HG03039 (cell line): ENCODE measurements around the gene SHMT2.

ENCODE experiments used
- ATAC-seq: cut with Tn5 transposase; IDR thresholded peaks from one replicate; pipeline ENCODE4 v1.9.1; 2021; ENCODE audit warnings: mild to moderate bottlenecking, moderate library complexity; ENCODE audit not compliant: unreplicated experiment

SHMT2 gene

DNA sequence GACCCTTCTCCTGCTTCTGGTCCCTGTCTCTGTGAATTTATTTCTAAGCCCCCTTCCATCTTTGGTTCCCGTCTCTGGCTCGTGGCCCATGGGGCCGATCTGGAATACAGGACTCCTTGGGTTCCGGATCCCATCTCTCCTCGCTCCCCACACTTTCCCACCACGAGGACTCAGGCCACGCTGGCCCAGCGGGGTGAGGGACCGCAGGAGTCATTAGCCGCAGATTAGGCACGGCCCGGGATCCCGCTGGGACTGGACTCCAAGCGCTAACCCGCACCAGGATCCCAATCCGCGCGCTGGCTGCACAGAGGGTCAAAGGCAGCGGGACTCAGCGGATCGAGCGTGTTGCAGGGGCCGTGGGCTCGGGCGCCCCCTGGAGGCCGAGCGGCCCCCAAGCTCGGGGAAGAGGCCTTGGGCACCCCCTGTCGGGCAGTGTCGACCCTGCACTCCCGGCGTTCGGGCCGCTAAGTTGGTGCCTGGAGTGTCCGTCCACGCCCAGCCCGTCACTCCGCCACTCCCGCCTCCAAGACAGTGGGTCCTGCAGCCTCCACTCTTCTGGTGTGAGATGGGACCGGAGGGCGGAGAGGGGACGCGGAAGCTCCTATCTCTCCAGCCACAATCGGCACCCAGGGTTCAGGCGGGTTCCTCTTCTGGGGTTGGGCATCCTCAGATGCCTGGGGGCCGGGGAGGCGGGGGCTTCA, 9.5 kb downstream of the SHMT2 start:
- ATAC-seq: peak; percentile 42

DNA sequence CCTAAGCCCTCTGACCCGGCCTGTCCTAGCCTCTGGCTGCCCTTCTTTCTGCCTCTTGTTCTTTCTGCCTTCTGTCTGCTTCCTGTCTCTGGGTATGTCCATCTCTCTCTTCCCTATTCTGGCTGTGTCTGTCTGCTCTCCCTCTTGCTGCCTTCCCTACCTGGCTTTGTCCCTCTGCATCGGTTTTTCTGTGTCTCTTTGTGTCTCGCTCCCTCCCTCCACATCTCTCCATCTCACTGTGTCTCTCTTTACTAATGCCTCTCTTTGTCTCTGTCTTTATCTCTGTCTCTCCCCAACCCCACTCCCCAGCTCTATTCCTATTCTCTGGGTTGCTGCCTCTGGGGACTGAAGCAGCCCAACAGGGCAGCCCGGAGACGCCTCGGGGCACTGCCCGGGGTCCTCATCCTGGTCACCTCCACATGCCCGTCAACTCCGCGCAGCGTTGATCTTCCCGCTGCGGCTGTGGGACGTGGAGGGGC, 10.1 kb downstream of the SHMT2 start:
- ATAC-seq: no peak

DNA sequence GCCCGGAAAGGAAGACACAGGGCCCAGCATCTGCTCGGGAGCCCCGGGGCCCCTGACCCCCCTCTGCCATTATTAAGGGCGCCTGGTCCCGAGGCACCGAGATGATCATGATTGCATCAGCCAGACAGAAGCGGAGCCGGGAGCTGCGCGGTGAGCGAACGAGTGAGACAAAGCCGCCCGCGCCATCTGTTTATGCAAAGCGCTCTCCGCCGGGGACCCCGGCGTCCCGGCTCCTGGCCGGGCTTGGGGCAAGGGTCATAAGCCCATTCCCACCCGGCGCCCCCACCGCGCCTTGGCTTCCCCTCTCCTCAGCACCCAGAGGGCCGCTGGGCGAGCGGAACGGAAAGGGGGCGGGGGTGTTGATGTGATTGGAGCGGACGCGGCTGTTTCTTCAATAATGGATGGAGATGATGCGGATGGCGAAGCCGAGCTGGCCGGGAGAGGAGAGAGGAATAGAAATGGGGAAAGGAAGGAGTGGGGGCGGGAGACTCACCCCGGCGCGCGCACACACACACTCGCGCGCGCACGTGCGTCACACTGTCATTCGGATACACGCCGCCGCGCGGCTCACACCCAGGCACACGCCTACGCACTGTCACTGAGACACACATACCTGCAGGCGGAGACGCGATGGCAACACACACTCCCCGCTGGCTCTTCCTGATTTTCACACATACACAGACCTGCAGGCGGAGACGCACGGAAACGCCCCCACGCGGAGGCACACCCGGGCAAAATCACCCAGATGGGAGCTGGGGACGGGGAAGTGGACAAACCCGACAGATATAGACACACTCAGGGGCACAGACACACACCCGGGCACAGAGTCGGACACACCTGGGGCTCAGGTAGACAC, 10.8 kb downstream of the SHMT2 start:
- no peak for ATAC-seq

DNA sequence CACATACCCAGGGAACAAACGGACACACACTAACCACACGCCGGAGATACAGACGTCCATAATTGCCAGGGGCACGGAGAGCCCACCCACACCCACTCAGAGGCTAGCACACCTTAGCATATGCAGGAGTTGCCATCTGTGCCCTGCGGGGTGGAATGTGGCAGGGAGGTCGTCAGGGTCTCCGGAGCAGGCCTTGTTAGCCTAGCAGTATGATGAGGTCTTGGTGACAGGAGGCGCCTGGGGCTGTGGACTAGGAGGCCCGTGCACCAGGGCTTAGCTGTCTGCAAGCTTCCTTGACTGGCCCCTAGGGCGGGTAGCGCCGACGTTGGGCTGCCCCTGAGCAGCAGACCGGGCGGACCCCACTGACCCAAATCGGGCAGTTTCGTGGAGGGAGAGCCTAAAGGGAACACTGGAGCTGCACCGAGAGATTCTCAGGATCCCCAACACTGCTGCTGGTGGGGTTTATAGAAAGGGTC, 11.5 kb downstream of the SHMT2 start:
- no peak for ATAC-seq

DNA sequence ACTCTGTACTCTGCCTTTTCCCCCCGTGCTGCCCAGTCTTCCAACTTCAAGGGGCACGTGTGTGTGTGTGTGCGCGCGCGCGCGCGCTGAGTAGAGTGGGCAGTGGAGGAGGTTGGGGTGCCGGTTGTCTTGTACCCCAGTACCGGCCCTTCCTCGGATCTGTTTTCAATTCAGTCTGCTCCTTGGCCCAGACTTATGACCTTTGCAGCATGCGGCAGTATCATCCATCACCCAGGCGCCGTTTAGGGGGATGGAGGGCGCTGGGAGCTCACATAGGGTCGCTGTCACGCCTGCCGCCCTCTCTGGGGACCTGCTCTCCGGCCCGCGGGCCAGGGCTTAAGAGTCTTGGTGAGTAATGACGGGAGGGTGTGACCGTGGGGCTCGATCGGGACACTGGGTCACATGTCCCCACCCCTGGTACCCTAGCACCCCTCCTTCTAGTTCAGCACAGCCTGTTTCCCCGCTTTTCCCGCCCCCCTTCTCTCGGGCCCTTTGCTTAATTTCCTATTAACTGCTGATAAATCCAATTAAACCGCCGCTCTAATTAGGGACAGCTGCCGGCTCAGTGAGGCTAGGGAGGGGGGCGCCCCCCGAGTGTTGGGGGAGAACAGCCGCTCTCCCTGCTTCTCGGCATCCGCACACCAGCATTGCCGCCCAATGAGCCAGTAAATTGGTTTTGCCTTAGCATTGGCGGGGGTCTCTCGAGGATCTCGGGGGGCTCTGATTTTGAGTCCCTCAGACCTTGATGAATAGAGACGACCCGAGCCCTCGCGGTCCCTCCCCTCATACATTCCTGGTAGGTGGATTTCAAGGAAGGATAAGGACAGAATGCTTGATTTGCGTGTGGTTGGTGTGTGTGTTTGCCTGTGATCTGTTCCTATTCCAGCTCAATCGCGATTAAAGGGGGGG, 12.1 kb downstream of the SHMT2 start:
- no peak for ATAC-seq

DNA sequence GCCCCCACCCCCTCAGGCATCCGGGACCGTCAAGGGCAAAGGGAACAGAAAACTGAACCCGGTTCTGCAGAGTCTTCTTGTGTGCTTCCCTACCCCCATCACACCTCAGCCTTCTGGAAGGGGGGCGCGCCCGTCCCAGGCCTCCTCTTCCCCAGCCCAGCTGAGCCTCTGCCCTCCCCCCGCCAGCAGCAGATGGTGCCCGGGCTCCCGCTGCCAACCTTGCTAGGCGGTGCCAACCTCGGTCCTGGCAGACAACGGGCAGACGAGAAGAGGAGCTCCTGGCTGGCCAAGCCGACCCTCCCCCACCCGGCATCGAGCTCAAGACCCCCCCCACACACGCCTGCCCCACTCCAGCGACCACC, 12.8 kb downstream of the SHMT2 start:
- no peak for ATAC-seq

DNA sequence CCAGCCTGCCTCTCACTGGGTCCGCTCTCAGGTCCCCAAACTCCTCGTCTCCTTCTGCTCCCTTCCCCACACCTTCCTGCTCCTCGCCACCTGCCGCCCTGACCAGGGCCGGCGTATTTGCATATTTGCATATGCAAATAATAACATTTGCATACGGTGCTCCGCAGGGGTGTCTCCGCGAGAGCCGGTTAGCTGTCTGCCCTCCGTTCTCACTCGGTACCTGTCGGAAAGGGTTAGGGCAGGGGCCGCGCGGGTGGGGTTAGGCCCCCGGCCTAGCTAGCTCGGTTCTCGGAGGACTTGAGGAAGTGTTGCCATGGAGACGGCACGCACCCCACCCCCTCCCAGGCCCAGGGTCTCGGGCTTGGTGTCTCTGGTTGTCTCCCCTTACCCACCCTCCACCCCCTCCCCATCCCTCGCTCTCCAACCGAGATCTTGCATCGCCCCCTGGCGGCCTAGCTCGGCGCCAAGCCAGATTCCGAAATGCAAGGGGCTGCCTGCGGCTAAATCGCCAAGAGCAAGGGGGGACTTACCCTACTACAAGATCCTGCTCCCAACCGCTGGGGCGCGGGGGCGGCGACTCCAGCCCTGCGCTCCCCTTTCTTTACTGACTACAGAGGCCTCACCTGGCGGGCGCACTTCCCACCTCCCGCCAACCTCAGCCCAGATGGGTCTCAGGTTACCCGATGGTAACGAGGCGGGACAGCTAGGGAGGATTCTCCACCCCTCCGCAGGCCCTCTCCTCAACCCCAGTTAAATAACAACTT, 13.4 kb downstream of the SHMT2 start:
- ATAC-seq: no peak

DNA sequence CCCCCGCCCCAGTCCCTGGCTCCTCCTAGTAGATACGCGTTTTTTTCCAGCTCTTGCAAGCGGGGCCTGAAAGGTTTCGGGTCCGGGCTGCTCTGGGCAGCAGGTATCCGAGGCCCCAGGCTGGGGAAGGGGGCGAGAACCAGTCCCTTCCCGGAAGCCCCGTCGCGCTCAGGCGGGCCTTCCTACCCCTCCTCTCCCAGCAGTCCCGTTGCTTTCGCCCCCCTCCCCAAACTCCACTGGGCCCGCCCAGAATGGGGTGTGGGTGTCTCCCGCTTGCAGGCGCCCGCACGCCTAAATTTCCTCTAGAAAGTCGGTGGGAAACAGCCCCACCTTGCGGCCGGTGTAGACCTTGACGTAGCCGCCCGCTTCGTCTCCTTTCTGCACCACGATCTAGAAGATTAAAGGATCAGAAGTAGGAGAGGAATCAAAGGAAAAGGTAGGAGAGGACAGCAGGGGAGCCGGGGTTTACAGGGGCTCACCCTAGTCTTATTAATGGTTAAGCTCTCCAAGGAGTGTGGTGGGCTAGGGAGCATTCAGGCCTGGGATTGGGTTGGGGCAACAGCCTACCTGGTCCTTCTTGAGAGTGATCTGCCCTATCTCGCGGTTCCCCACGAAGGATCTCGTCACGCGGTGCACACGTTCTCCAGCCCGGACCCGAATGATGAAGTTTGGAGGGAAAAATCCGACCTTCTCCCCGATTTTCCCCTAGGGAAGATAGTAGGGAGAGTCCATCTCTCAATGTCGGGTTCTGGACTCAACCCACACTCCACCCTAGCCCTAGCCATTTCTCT, 14.2 kb downstream of the SHMT2 start:
- ATAC-seq: peak; percentile 28

DNA sequence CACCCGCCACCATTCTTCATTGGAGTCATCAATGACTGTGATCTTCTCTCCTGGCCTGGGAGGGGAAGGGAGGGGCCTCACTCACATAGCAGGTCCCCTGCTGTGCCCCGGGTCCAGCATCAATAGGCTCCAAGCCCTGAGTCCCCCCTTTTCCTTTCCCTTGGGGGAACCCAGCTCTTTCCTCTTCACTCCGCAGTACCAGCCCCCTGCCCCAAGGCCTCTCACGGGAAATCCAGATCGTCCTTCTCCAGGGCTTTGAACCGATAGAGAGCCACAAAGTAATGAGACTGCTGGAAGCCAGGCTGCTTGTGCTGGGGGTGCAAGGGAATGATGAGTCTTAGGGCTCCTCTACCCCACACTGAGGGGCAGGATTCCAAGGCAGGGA, 14.8 kb downstream of the SHMT2 start:
- ATAC-seq: no peak

DNA sequence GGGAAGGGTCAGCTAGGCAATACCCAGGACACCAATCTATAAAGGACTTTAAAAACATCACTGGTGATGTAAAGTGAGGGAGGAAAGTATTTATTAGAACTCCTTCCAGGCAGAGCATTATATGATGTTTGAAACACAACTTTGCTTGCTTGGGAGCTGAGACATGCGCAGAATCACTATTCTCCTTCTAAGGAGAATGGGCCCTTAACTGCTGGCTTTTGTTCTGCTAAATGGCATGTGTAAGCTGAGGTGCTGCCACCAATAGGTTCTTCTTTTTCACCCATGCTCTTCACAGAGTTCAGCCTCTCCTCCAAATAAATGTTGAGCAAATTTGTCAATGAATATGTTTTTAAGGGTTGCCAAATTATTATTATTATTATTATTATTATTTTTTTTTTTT, 17.5 kb downstream of the SHMT2 start:
- no peak for ATAC-seq

DNA sequence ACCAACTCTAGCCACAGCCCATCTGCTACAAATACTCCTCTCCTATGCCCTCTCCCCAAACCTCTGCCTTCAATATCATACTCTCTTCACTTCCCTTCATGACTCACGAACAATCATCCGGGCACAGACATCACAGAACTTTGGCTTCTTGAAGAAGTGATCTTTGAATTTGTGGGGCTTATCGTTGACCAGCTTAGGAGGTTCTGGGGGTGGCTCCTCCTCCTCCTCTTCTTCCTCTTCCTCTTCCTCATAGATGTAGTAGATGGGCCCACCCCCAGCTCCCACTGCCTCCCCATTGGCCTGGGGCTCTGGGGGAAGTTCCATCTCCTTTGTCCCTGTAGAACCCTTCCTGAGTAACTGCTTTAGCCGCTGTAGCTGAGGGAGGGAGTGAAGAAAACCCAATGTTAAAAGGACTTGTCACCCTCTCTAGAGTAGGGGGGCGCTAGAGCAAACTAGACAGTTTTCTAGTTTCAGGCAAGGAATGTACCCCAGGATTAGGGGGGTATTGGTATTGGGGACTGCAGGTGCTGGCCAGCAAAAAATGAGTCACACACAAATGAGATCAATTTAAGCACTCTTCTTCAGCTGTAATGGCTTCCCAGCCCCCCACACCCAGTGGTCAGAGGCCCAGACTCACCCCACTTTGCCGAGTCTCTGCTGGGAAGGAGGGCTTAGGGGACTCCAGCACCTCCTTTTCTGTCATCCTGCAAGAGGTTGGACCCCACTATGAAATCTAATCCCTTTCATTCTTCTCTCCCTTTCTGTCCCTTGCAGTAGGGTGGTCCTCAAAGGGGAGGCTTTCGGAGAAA, 19.6 kb downstream of the SHMT2 start:
- ATAC-seq: no peak

DNA sequence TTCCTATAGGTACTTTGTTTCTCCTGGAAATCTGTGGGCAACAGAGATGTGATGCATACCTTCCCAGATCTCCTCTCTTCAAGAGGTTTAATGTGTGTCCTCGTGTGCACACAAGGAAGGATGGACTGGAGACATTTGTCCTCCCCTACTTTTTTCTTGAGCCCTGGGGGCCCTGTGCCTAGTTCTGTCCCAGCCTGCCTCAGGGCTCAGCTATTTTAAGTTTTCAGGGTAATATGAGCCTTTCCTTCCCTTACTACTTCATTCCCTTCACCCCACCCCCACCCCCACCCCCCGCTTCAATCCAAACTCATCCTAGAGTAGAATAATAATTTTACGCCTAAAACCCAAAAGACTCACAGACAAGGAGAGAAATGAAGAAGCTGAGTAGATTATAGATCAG, 21.0 kb downstream of the SHMT2 start:
- no peak for ATAC-seq

DNA sequence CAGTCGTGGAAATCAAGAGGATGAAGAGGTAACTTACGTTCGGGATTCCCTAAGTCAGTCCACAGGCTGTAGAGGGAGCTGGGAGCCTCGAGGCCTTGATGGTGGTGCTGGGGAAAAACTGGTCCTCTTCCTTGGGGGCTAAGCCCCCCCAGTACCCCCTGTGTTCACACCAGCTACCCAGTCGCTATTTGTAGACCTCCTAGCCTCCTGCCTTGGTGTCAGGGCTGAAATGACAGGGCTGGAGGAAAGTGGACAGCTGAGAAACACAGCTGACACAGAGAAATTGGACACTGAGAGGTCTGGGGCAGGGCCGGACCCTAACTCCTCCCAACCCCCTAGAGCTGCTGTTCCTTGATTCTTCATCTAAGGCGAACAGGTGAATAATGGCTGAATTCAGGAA, 21.4 kb downstream of the SHMT2 start, which contains the start of gene STAC3:
TSS of gene STAC3 (minus strand) at position 232 of the 400 bp plus-strand sequence. CDS start 1,551 bp downstream, outside the sequence.
- ATAC-seq: no peak

DNA sequence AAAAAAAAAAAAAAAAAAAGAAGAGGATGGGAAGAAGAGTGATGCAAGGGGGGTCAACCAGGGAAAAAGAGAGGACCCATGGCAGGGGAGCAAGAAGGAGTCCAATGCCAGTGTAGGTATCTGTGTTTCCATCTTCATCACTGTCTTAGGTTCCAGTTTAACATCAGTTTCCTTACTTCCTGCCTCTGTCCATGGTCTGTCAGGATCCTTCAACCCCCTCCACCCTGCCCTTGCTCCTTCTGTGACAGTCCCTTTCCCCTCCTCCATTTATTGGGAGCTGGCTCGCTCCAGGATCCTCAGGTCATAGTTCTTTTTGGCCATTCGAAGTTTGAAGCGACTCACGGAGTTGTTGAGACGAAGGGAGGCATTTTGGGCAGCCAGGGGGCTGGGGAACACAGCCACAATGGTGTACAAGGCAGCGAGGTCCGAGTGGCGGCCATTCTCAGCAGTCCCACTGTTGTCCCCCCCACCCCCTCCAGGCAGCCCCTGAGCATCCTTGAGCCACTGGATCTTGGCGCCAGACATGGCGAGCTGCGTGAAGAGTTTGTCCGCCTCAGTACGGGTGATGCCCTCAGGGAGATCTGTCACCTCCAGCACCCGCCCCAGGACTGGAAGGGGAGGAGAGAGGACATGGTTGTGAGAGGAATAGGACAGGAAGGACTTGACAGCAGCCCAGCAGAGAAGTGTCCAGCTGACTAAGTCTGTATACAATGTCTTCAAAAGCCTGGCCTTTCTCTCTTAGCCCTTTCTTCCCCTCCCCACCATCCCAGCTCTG, 25.2 kb downstream of the SHMT2 start:
- ATAC-seq: no peak

DNA sequence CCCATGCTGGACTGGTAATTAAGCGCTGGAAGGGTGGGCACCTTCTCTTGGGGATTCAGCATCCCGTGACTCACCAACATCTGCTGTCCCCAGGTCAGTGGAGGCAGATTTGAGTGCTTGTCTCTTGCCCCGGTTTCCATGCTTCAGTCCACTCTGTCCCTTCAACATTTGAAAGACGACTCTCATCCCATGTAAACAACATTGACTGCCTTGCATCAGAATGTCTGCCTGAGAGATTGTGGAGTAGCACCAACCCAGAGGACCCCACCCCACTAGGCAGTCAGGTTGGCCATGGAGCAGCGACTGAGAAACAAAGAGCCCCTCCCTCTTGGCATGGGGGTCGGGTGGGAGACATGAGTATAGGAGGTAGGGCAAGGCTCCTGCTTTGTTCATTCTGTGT, 26.4 kb downstream of the SHMT2 start:
- ATAC-seq: no peak

DNA sequence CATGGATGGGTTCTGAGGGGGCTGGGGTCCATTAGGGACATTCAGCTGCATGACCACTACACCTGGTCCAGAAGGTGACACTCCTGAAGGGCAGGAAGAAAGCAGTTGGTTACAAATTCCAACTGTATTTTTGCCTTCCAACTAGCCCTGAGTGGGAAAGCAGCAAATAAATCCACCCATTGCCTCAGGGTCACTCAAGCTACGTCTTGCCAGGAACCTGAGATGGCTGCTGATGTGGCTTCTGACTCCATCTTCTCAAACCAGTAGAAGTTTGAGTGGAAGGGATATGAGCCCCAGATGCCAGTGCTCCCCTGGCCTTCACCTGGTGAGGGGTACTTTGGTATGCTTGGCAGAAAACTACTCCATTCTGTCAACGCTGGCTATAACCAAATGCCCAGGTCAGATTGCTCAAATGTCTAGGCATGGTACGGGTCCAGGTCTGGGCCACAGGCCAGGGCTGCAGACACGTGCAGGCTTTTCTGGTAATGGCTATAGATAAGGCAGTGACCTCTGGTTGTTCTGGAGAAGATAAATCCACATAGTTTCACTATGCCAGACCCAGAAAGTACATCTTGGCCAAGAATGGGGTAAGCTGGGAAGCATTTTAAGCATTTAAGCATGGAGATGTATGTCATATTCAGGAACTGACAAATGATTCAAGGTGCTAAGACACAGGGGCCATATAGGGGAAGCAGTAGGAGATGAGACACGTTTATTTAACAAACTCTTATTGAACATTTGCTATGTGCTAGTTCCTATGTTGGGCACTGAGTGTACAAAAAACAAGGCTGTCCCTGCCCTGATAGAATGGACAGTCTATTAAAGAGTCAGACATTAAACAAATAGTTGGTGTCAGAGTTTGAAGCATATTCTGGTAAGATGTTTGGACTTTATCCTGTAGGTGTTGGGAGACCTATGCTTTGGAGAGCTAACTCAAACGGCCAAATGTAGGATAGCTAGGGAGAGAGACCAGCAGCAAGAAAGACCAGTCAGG, 29.8 kb downstream of the SHMT2 start:
- ATAC-seq: no peak

DNA sequence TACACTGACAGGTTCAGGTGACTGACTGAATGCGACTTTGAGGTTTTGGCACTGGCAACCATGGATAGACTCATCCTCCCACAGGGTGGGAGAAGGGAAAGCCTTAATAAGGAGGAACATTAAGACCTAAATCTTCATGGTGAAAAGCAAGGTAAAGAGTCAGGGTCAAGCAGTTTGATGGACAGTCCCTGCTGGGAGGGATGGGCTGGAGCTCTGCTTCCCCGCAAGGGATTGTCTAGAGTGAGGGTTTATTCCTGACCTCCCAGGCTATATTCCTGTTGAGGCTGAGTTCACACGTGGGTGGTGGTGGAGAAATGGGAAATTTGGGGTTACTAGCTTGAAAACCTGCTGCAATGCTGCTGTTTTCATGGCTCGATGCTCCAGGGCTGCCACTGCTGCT, 30.9 kb downstream of the SHMT2 start:
- ATAC-seq: no peak
